HL-60/S4 treated with phorbol 12-myristate 13-acetate at 8.2 ng/mL for 4 days and 3 days (cell line): ENCODE measurements around the gene DMAC2L.

Source experiments
- in situ Hi-C: fragments of 300-500 bp; cut with MboI; formaldehyde crosslinking; loops from 2 replicates; pipeline ENCODE4 v1.15.0; 2022; ENCODE audit warnings: low sequenced_read_pairs

DMAC2L gene

GRCh38 chr14:50311972-50312733, at the start of gene DMAC2L, which contains the start of gene L2HGDH:
Gene DMAC2L, plus strand, starts transcription at chr14:50312324. Its CDS starts 9,164 bp downstream, at chr14:50321488.
Gene L2HGDH, minus strand, starts transcription at chr14:50312229. Its CDS starts 79 bp downstream, at chr14:50312150.
- in situ Hi-C loops, result loop anchor here (25.0 kb wide), 1 partner anchor 225 kb away; the partner anchor contains the start of gene MAP4K5

DNA sequence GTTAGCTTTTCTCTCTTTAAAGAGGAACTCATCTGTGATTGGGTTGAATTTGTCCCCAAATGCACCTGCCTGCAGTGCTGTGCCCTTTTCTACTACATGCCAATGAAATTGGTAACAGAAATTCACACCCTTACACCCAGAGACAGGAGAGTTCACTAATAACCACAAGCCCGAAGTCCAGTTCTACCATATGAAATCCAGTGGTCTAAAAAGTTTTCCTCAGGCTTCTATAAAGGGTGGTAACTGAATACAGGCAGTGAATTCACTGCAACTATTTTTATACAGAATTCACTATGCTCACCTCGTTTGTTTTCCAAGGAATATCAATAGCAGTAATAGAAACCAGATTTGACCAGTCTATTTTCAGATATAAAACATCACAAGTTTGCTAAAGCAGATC, 49.3 kb upstream of the DMAC2L start:
- in situ Hi-C loops, result no loop called here

DNA sequence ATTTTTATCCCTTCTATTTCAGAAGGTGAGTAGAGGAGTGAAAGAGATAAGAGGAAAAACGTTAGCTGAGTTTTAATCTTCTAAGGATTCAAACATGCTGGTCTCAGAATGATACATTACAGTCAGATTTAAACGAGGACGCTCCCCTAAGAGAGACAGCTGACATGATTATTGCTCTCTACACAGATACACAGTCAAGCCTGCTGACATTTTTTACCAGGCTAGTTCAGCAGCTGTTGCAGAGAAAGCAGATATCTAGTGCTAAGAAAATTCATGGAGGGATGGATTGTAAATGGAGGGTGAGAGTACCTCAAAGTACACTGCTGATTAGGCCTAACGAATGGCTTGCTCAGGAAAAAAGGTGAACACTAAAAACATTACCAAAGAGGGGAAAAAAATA, 48.8 kb upstream of the DMAC2L start:
- in situ Hi-C loops, result no loop called here

DNA sequence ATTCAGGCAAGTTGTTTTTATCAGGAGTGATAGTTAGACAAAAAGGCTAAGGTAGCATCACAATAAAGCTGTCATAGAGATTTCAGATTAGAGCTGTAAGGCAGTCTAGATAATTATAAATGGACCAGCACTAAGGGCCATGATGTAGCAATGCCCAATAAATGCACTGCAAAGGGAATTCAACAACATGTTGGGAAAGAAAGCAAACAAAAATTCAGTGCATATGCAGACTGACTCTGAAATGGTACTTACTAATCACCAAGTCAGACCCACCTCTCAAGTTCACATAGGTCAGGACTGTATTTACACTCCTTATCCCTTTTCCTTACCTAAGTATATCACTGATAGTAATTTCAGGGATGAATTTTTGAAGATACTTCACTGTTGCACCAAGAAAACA, 47.1 kb upstream of the DMAC2L start:
- in situ Hi-C loops, result no loop called here

- in situ Hi-C loops, result no loop called here
Observed at GRCh38 chr14:50270932-50271331, 41.2 kb upstream of the DMAC2L start.

DNA sequence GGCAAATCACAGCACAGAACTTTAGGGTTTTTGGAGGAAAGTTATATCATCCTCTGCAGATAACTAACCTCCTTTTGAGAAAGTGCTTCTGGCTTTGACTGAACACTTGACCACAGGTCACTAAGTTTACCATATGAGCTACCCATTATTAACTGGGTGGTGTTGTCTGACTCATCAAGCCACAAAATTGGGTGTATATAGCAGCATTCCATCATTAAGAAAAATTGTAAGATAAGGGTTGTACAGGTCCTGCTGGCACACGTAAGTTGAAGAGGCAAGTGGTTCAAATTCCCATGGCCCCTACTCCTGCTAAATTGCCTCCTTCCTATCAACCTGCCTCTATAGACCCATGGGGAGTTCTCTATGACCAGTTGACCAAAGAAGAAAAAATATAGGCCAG, 39.6 kb upstream of the DMAC2L start:
- in situ Hi-C loops, result no loop called here

GRCh38 chr14:50285861-50286260, 26.3 kb upstream of the DMAC2L start:
- in situ Hi-C loops, result no loop called here

DNA sequence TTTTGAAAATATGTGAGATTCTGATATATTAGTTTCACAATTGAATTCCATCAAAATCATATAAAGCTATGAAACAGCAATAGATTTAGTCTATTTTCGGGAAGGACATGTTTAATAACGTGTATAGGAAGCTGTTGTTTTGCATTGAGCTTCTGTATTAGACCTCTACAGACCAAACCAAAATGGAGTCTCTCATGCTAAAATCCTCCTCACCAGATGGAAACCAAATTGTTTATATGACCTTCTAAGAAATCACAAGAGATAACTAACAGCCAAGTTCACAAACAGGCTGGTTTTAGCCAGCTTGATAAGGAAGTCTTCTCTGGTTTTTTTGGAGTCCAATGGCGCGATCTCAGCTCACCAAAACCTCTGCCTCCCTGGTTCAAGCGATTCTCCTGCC, 24.0 kb upstream of the DMAC2L start:
- in situ Hi-C loops, result no loop called here

GRCh38 chr14:50290306-50290705, 21.8 kb upstream of the DMAC2L start:
- in situ Hi-C loops, result no loop called here

DNA sequence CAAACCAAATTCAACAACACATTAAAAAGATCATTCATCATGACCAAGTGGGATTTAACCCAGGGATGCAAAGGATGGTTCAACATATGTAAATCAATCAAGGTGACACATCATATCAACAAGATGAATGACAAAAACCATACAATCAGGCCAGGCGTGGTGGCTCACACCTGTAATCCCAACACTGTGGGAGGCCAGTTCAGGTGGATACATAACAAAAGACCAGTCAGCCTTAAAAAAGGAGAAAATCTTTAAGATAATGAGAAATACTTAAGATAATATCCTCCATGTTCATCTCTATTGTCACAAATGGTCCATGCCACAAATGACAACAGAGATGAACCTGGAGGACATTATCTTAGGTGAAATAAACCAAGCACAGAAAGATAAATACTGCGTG, 12.5 kb upstream of the DMAC2L start:
- in situ Hi-C loops, result no loop called here

- in situ Hi-C loops, result loop anchor here (25.0 kb wide), 1 partner anchor 235 kb away; the partner anchor contains the start of gene MAP4K5
Observed at GRCh38 chr14:50301914-50302313, 10.2 kb upstream of the DMAC2L start.

- in situ Hi-C loops, result loop anchor here (25.0 kb wide), 1 partner anchor 233 kb away; the partner anchor contains the start of gene MAP4K5
Observed at GRCh38 chr14:50303744-50304471, 8.2 kb upstream of the DMAC2L start.

DNA sequence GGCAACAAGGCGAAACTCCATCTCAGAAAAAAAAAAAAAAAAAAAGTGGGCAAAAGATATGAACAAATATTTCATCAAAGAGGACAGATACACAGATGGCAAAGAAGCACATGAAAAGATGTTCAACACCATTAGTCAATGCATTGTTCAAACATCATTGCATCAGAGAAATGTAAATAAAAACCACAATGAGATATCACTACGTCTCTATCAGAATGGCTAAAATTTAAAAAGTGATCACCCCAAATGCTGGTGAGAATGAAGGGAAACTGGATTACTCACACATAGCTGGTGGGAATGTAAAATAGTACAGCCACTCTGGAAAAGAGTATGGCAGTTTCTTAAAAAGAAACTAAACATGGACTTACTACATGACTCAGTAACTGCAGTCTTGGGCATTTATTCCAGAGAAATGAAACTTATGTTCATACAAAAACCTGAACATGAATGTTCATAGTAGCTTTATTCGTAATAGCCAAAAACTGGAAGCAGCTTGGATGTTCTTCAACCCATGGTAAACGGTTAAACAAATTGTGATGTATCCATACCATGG, 3.7 kb upstream of the DMAC2L start:
- in situ Hi-C loops, result loop anchor here (25.0 kb wide), 1 partner anchor 229 kb away; the partner anchor contains the start of gene MAP4K5

GRCh38 chr14:50310445-50310844, 1.7 kb upstream of the DMAC2L start:
- in situ Hi-C loops, result loop anchor here (25.0 kb wide), 1 partner anchor 227 kb away; the partner anchor contains the start of gene MAP4K5

DNA sequence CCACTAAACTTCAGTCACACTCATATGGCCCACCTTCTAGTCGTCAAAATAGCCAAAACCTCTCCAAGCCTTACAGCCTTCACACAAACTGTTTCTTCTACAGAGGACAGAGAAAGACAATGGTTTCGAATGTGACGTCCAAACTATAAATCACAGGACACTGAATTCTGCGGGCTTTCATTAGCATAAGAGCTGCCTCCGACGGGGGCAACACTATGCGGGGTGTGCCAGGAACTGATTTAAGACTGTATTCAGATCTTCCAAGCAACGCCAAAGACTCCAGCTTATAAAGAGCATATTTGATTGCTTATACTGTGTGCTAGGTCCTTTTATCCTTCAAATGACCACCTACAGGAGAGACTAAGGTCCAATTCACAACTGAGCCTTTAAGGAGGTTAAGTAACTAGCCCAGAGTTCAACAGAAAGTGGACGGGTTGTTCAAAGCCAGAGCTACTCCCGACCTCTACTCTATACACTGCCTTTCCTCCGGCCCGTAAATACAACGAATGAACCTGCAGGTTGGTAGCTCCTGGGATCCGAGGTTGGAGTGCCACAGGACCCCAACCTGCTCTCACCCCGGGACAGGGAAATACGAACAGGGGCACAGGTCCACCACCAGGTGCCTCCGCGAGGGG, 670 bp upstream of the DMAC2L start:
- in situ Hi-C loops, result loop anchor here (25.0 kb wide), 1 partner anchor 226 kb away; the partner anchor contains the start of gene MAP4K5

DNA sequence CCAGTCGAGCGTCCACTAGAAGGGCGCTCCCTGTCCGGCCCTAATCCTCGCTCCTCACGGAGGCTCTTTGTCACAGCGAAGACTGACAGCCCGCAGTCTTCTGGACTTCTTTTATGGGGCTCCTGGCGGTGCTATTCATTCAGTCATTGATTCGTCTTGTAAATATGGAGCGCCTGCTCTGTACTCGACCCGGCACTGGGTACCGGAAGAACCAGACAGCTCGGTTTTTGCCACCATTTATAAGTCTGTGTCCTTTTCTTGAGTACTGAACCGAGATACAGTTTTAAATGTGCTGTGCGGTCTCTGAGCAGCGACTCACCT, 570 bp downstream of the DMAC2L start:
- in situ Hi-C loops, result loop anchor here (25.0 kb wide), 1 partner anchor 225 kb away; the partner anchor contains the start of gene MAP4K5

GRCh38 chr14:50314098-50314497, 2.0 kb downstream of the DMAC2L start:
- in situ Hi-C loops, result loop anchor here (25.0 kb wide), 1 partner anchor 223 kb away; the partner anchor contains the start of gene MAP4K5

- in situ Hi-C loops, result loop anchor here (25.0 kb wide), 1 partner anchor 219 kb away; the partner anchor contains the start of gene MAP4K5
Observed at GRCh38 chr14:50318031-50318626, 6.0 kb downstream of the DMAC2L start.

DNA sequence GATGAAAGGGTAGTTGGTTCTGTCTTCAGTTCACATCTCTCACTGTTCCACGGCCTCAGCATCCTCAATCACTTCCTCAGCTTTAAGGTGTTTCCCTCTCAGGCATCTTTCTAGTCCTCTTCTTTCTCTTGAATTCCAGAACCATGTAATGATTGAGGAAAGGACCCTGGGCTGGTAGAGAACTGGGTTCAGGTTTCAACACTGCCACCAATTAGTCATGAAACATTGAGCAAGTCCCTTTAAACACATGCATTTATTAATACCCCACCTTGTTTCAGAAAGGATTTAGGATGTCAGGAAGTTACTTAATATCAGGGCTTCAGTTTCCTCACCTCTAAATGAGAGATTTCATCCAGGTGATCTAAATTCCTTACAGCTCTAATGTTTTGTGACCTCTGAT, 7.2 kb downstream of the DMAC2L start:
- in situ Hi-C loops, result loop anchor here (25.0 kb wide), 1 partner anchor 218 kb away; the partner anchor contains the start of gene MAP4K5

DNA sequence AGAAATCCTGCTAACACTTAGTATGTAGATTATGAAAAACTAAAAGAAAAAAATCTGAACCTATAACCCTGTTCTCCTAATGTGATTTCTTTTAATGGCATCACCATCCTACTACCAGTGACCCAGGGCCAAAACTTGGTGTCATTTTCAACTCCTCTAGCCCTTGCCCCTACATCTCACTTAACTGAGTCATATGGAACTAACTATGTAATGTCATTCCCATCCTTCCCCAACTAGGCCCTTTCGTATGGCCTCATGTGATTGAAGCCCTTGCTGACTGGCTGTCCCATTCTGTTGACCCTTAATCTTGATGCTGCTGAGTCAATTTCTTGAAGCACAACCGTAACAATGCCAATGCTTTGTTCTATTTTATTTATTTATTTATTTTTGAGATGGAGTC, 7.6 kb downstream of the DMAC2L start:
- in situ Hi-C loops, result loop anchor here (25.0 kb wide), 1 partner anchor 218 kb away; the partner anchor contains the start of gene MAP4K5
